Measurements from ENCODE around the gene RNASE3. TPM values are rescaled to one million over a fixed set of nuclear protein-coding genes. Genes with fewer than 3 reads are reported as not detected.
"Not testable (repeated sequence)": the region's sequence is repeated elsewhere in the genome, so short reads cannot be mapped to it uniquely, and the experiment has no call there.

Gene RNASE3
- total RNA-seq: not detected
- not detected for polyA plus RNA-seq
- total RNA-seq: 0 reads per million in 6 experiments

DNA sequence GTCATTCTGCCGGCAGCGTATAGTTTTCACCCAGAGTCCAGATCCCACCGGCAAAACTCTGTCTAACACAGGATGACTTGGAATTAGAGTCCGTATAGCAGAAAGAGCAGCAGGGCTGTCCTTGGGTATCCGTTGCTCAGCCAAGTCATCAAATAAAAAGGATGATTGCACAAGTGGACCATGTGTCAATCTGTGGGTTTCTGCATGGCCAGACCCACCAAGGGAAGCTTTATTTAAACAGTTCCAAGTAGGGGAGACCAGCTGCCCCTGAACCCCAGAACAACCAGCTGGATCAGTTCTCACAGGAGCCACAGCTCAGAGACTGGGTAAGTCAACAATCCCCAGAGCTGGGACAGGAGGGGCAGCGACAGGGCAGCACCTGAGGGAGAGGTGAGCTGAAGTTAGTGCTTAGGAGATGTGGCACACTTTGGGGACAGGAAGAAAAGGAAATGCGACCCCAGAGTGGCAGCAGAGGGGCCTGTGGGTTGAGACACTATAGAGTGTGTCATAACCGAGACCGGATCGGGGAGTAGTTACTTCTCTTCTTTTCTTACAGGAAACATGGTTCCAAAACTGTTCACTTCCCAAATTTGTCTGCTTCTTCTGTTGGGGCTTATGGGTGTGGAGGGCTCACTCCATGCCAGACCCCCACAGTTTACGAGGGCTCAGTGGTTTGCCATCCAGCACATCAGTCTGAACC, at the start of gene RNASE3:
Gene RNASE3, plus strand, starts transcription at position 260 of the 700 bp plus-strand sequence. Its CDS starts 302 bp downstream, at position 562.
- DNase-seq, H3K4me1 Mint-ChIP-seq, H3K4me3 Mint-ChIP-seq, H3K9me3 Mint-ChIP-seq, ATAC-seq, POLR2A ChIA-PET, H3K27ac Mint-ChIP-seq, H3K36me3 Mint-ChIP-seq: not testable (repeated sequence)
- H3K27me3 Mint-ChIP-seq: peaks cover 1 to 19% (median 13%) of the 10 kb centered on the region in 5 donors

DNA sequence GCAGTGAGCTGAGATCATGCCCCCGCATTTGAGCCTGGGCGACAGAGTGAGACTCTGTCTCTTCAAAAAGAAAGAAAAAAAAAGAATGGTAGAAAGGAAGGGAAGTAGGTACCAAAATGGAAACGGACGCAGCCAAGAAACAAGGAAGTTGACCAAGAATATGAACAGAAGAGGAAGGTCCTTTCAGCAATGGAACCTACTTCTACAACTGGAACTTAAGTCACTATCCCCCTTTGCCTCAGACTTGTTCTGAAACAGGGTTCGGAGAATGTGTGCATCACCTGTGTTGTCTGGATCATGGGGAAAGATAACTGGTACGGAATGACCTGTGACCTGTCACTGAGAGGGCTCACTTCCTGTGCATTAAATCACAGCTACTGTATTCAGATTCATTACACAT, 44.6 kb upstream of the RNASE3 start:
- H3K4me1 Mint-ChIP-seq: peaks cover 0 to 5% (median 0%) of the 10 kb centered on the region in 4 donors
- no peak overlapping the region for H3K27ac Mint-ChIP-seq
- POLR2A ChIA-PET: no interaction called here
- no peak for ATAC-seq
- no peak overlapping the region for H3K4me3 Mint-ChIP-seq
- DNase-seq: no peak
- no peaks in the 10 kb centered on the region for H3K9me3 Mint-ChIP-seq
- H3K36me3 Mint-ChIP-seq: no peaks in the 10 kb centered on the region
- H3K27me3 Mint-ChIP-seq: peaks cover 0 to 12% (median 8%) of the 10 kb centered on the region in 5 donors

DNA sequence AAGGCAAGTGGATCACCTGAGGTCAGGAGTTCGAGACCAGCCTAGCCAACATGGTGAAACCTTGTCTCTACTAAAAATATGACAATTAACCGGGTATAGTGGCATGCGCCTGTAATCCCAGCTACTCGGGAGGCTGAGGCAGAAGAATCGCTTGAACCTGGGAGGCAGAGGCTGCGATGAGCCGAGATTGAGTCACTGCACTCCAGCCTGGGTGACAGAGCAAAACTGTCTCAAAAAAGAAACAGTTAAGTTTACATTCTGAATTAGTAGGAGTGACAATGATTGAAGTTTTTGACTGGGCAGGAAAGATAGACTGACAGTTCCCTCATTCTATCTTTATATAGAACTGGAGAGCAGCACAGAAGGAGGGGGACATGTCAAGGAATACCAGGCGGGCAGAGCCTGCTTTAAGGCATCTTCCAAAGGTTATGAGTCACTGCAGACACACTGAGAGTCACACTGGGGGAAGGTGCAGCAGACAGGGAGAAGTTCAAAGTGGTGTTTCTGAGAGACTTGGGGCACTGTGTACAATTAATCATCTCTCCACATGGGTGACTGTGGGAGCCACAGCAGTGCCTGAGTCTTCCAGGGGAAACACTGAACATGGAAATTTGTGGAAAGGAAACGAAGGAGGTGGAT, 42.8 kb upstream of the RNASE3 start:
- no peak for ATAC-seq
- Mint-ChIP-seq H3K27ac (no peak overlapping the region), H3K36me3 (no peaks in the 10 kb centered on the region), H3K4me1 (peaks cover 0 to 5% (median 0%) of the 10 kb centered on the region in 4 donors), H3K4me3 (peak overlapping the region in 1 of 10 donors; percentile 42), H3K9me3 (no peaks in the 10 kb centered on the region), H3K27me3 (peaks cover 0 to 14% (median 4%) of the 10 kb centered on the region in 5 donors)
- POLR2A ChIA-PET: no interaction called here
- DNase-seq: no peak

DNA sequence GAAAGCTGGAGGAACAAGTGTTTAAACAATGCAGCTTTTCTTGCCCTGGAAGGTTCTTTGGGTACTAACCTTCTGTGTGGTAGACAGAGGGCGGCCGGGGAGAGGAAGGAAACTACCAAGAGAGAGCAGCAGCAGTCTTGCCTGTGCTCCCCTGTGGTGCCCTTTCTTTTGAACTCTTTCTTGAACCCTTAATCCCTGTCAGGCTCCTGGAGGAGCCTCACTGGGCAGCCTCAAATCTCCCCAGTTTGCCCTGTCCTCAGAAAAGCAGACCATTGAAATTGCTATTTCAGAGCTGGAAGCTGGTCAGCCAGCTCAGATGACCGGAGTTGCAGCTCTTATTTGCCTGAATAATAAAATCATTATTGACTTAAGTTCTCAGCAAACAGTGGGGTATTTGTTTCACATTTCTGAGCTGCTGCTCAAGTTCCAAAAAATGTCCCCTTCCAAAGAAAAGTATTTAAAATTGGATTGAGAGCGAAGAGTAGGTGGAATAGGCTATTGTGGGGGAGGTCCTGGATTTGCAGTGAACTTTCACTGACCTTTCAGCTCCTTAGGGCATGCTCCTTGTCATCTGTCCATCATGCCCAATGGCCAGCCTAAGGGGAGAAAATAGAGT, 42.1 kb upstream of the RNASE3 start:
- peaks cover 0 to 5% (median 0%) of the 10 kb centered on the region in 4 donors for H3K4me1 Mint-ChIP-seq
- POLR2A ChIA-PET: no interaction called here
- no peaks in the 10 kb centered on the region for H3K9me3 Mint-ChIP-seq
- peaks cover 0 to 13% (median 4%) of the 10 kb centered on the region in 5 donors for H3K27me3 Mint-ChIP-seq
- DNase-seq (no peak), ATAC-seq (no peak)
- H3K36me3 Mint-ChIP-seq: no peaks in the 10 kb centered on the region
- no peak overlapping the region for H3K4me3 Mint-ChIP-seq
- H3K27ac Mint-ChIP-seq: no peak overlapping the region

DNA sequence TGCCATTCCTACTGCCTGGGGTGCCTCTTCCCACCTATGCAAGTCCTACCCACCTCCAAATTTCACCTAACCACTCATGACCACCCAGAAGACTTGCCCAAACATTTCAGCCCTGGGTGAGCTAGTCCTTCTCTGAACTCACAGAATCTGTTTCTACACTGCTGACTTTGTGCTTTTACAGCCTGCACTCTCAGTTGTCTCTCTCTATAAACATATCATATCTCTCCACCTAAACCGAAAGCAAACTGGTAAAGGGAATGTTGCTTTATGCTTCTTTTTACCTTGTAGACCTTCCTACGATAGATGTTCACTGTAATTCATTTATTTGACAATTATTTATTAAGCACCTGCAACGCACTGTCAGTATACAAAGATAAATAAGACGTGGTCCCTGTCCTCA, 38.1 kb upstream of the RNASE3 start:
- no peak for DNase-seq
- Mint-ChIP-seq H3K27ac (no peak overlapping the region), H3K9me3 (no peaks in the 10 kb centered on the region), H3K36me3 (no peaks in the 10 kb centered on the region), H3K4me1 (no peaks in the 10 kb centered on the region), H3K27me3 (peaks cover 4 to 15% (median 11%) of the 10 kb centered on the region in 5 donors), H3K4me3 (no peak overlapping the region)
- no peak for ATAC-seq
- POLR2A ChIA-PET: no interaction called here

DNA sequence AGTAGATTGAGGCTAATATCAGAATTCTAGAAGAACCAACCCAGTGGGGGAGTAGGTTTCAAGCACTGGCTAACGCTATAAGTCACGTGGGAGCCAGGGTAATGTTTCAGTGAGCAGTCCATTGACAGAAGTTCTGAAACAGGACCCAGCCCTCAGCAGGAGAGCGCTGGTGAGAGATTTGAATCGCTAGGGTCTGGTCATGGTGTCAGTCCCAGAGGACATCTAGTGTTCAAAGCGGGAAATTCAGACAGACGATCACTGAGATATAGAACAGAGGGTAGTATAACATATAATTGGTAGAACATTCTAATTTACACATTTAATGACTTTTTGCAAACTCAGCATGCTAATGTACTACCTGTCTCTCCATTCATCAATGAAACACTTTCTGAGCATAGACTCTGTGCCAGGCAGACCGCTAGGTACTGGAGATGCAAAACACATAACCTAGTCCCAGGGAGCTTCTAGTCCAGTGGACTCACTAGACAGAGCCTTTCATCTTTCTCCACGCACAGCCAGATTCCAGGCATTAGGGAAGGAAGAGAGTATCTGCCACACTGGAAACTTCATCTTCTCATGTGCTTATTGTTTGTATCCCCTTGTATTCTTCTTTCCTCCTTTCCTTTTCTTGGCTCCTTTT, 35.4 kb upstream of the RNASE3 start:
- Mint-ChIP-seq H3K4me3 (no peak overlapping the region), H3K9me3 (no peaks in the 10 kb centered on the region), H3K4me1 (no peaks in the 10 kb centered on the region), H3K27ac (no peak overlapping the region), H3K27me3 (peaks cover 10 to 32% (median 21%) of the 10 kb centered on the region in 5 donors), H3K36me3 (no peaks in the 10 kb centered on the region)
- DNase-seq (peak in 7 of 10 donors; percentile 18 to 47 (median 31)), ATAC-seq (peak; percentile 77 to 79)
- POLR2A ChIA-PET: no interaction called here

DNA sequence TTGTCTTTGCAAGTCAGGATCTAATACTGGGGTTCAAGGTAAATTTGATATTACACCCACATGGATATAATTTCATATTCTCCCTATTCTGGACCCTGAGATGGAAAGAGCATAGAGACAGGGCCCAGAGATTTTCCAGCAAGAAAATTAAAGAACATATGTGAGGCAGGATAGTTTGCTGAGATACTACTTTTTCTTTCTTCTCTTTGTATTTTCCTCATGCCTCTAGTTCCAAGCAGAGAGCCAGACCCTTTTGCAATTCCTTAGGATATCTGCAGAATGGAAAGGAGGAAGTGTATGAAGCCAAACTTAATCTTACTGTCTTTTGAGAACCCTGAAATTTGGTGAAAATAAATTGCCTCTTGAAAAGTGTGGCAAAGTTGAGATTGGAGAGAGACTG, 34.0 kb upstream of the RNASE3 start:
- peak overlapping the region in 1 of 10 donors; percentile 25 for H3K27ac Mint-ChIP-seq
- H3K27me3 Mint-ChIP-seq: peaks cover 10 to 36% (median 31%) of the 10 kb centered on the region in 5 donors
- POLR2A ChIA-PET: no interaction called here
- no peaks in the 10 kb centered on the region for H3K9me3 Mint-ChIP-seq
- no peak overlapping the region for H3K4me3 Mint-ChIP-seq
- no peaks in the 10 kb centered on the region for H3K36me3 Mint-ChIP-seq
- ATAC-seq (no peak), DNase-seq (no peak)
- no peaks in the 10 kb centered on the region for H3K4me1 Mint-ChIP-seq

DNA sequence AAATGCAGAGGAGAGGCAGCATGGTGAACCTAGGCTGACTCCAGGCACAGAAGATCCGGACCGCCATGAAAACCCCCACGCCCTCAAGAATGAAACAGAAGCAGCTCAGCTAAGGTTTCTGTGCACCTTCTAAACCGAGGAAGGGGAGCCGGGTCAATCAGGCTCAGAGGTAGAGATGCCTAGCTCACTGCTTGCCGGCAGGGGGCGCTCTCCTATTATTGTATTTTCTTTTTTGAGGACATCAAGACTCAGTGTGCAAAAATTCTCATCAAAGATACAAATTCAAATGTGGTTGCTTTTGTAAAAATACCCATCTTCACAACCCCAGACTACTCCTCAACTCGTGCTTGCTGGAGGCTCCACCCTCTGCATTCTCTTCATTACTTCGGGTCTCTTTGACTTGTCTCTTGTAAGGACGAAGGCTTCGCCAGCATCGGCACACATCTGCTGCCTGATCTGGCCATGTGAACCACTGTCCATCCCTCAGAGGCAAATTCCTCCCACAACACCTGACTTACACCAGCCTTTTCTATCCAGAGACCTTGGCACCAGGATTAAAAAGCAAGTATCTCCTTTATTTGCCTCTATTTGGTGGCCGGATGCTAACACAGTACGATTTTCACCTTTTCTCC, 33.4 kb upstream of the RNASE3 start:
- Mint-ChIP-seq H3K4me3 (no peak overlapping the region), H3K27me3 (peaks cover 10 to 36% (median 31%) of the 10 kb centered on the region in 5 donors), H3K36me3 (no peaks in the 10 kb centered on the region), H3K9me3 (no peaks in the 10 kb centered on the region), H3K4me1 (no peaks in the 10 kb centered on the region), H3K27ac (peak overlapping the region in 2 of 10 donors; percentile 2 to 54)
- DNase-seq (peak; percentile 45 to 85 (median 68)), ATAC-seq (peak; percentile 75 to 88)
- POLR2A ChIA-PET: interaction anchor here (0.7 kb wide), 2 partner anchors 11 to 113 kb away, joined by 3 read pairs; no protein-coding TSS in a partner anchor

DNA sequence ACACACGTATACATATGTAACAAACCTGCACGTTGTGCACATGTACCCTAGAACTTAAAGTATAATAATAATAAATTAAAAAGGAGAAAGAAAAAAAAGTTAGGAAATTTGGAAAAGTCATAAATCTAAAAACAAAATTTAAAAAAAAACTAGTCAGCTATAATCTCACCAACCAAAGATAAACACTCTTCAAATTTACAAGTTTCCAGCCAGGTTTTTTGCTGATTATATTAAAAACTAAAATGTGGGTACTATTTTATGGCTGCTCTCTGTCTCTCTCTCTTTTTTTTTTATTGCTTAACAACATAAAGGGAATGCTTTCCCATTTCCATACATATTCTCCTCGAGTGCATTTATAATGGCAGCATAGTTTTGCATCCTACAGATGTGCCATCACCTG, 25.0 kb upstream of the RNASE3 start:
- H3K27me3 Mint-ChIP-seq: peaks cover 4 to 37% (median 16%) of the 10 kb centered on the region in 5 donors
- POLR2A ChIA-PET: no interaction called here
- H3K27ac Mint-ChIP-seq: no peak overlapping the region
- H3K4me3 Mint-ChIP-seq: no peak overlapping the region
- H3K4me1 Mint-ChIP-seq: no peaks in the 10 kb centered on the region
- DNase-seq: no peak
- no peak for ATAC-seq
- H3K9me3 Mint-ChIP-seq: no peaks in the 10 kb centered on the region
- no peaks in the 10 kb centered on the region for H3K36me3 Mint-ChIP-seq

DNA sequence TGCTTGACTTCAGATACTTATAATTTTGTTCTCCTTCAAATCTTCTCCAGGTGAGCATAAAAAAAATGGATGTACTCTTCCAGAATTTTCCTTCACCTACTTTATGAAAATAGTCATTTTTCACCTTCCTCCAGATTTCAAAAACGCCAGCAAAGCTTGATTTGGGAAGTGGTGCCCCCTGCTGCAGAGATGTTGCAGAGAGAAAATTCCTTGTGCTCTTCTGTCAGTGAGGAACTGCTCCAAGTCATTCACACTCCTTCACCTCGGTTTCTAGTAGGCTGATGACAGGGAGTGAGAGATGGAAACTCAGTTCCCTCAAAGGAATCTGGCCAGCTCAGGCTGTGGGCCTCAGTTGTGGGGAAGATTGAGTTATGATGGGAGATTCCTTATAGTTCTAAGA, 24.2 kb upstream of the RNASE3 start:
- no peak for DNase-seq
- no peaks in the 10 kb centered on the region for H3K36me3 Mint-ChIP-seq
- H3K4me1 Mint-ChIP-seq: no peaks in the 10 kb centered on the region
- no peak overlapping the region for H3K4me3 Mint-ChIP-seq
- no peaks in the 10 kb centered on the region for H3K9me3 Mint-ChIP-seq
- POLR2A ChIA-PET: no interaction called here
- H3K27ac Mint-ChIP-seq: no peak overlapping the region
- no peak for ATAC-seq
- peaks cover 4 to 30% (median 11%) of the 10 kb centered on the region in 5 donors for H3K27me3 Mint-ChIP-seq

DNA sequence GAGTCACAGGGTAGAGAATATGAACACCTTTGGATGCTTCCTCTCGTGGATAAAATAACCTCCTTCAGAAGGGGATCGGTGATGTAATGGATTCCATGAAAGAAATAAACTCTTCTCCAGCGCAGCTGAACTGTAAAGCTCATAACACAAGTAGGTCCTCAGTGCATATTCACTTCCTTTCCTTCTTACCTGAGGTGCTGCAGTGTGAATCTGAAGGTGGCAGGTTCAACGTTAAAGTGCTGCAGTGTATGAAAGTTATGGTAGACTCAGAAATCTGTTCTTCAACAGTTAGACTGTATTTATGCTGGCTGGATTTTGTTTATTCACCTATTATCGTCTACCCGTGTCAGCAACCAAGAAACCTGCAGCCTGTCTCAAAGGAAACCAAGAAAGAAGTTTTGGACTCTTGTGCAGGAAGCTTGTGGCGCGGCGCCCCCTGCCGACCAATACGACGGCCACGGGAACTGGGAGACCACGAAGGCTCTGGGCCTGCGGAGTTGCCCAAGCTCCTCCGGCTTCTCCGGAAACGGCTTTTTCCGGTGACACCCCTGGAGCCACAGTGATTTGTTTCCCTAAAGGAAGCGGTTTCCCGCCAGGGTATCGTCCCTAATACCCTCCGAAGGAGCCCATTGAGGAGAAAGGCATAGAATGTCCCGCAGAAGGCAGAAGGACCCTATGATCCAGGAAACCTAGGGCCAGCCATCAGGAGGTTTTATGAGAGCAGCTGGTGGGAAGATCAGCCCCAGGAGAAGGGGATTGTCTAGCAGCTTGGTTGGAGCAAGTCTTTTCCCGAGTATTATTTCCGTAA, 17.6 kb upstream of the RNASE3 start:
- Mint-ChIP-seq H3K27ac (peak overlapping the region in 5 of 10 donors; percentile 7 to 86 (median 34)), H3K4me1 (peaks cover 6 to 14% (median 12%) of the 10 kb centered on the region in 4 donors), H3K9me3 (peaks cover 0 to 2% (median 0%) of the 10 kb centered on the region in 9 donors), H3K36me3 (no peaks in the 10 kb centered on the region), H3K4me3 (peak overlapping the region in 7 of 10 donors; percentile 4 to 51 (median 32)), H3K27me3 (peaks cover 0 to 11% (median 5%) of the 10 kb centered on the region in 5 donors)
- ATAC-seq: peak; percentile 87
- DNase-seq: peak; percentile 46 to 85 (median 69)
- POLR2A ChIA-PET: interaction anchor here (0.6 kb wide), 1 partner anchor 458 kb away, joined by 3 read pairs; no protein-coding TSS in a partner anchor

DNA sequence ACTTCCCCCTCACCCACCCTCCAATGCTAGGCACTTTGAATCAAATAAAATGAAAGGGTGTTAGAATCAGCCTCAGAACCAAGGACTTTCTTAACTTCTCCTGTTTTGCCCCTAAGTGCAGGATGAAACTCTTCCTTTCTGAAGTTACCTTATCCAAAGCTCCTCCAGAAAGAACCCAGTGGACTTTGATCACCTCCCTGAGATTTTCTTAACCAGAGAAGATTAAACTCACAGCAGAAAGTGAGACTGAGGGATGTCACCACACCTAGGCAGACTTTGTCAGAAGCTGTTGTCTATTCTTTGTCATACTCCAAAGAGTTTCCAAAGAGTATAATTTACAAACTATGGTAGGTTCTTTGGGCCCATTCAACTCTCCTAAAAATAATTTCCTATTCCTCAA, 14.2 kb upstream of the RNASE3 start:
- Mint-ChIP-seq H3K4me3 (no peak overlapping the region), H3K4me1 (peaks cover 12 to 36% (median 20%) of the 10 kb centered on the region in 4 donors), H3K9me3 (peaks cover 0 to 2% (median 0%) of the 10 kb centered on the region in 9 donors), H3K36me3 (no peaks in the 10 kb centered on the region), H3K27me3 (peaks cover 0 to 6% (median 0%) of the 10 kb centered on the region in 5 donors), H3K27ac (no peak overlapping the region)
- ATAC-seq (no peak), DNase-seq (no peak)
- POLR2A ChIA-PET: no interaction called here
